Common myeloid progenitor, CD34-positive (primary cell): ENCODE data around the gene EPAS1.

Source experiments
- CTCF ChIA-PET: fragments of 350-600 bp; sonication (Branson Sonifier 250); formaldehyde crosslinking; loops from one replicate; lab custom pipeline; 2021; ENCODE audit warnings: antibody characterized with exemption; lab: Charles Lee
- POLR2A ChIA-PET: fragments of 350-600 bp; sonication (Branson Sonifier 250); formaldehyde crosslinking; loops from one replicate; lab custom pipeline; 2021; ENCODE audit warnings: antibody characterized with exemption; lab: Charles Lee
- DNase-seq, 3 donors: peaks; one replicate each; pipeline versions ENCODE4 v3.0.0 to v3.0.0-alpha.2; 2013
- H3K27ac ChIP-seq, 2 experiments: 1 replicate in 1 of 2; 2 replicates in 1 of 2; pipeline ENCODE4 v1.7.0; 2013; ENCODE audit warnings: inconsistent platforms in 2 of 2, low read length in 2 of 2, mild to moderate bottlenecking in 2 of 2, low read depth in 1 of 2, moderate library complexity in 1 of 2; ENCODE audit not compliant: severe bottlenecking in 2 of 2, insufficient read depth in 1 of 2, poor library complexity in 1 of 2
- H3K27me3 ChIP-seq, 5 experiments: replicated peaks in 2 of 5; 1 replicate in 3 of 5; 2 replicates in 2 of 5; pipeline versions ENCODE4 v1.6.1 to v1.7.0; 2013; ENCODE audit warnings: low read length in 4 of 5, mild to moderate bottlenecking in 2 of 5, moderate library complexity in 2 of 5, inconsistent platforms in 1 of 5; ENCODE audit not compliant: insufficient read depth in 5 of 5, control insufficient read depth in 4 of 5
- H3K36me3 ChIP-seq, 4 experiments: 1 replicate in 2 of 4; 2 replicates in 2 of 4; pipeline versions ENCODE4 v1.6.1 to v1.7.0; 2013; ENCODE audit warnings: low read length in 3 of 4, control low read depth in 1 of 4, mild to moderate bottlenecking in 1 of 4; ENCODE audit not compliant: control insufficient read depth in 4 of 4, insufficient read depth in 4 of 4
- H3K4me1 ChIP-seq, 4 experiments: 1 replicate in 3 of 4; 2 replicates in 1 of 4; pipeline versions ENCODE4 v1.6.1 to v1.7.1; 2013; ENCODE audit warnings: low read length in 3 of 4, mild to moderate bottlenecking in 3 of 4, control low read depth in 1 of 4, inconsistent platforms in 1 of 4, moderate library complexity in 1 of 4; ENCODE audit not compliant: control insufficient read depth in 4 of 4, insufficient read depth in 4 of 4; ENCODE audit errors: control extremely low read depth in 1 of 4
- H3K4me3 ChIP-seq, 7 experiments: 1 replicate in 4 of 7; 2 replicates in 3 of 7; pipeline versions ENCODE4 v1.5.1 to v1.7.0; 2013; ENCODE audit warnings: mild to moderate bottlenecking in 7 of 7, low read length in 6 of 7, moderate library complexity in 6 of 7, inconsistent platforms in 2 of 7, low read depth in 2 of 7, control low read depth in 1 of 7; ENCODE audit not compliant: insufficient read depth in 4 of 7, control insufficient read depth in 1 of 7; ENCODE audit errors: extremely low read depth in 1 of 7
- H3K9me3 ChIP-seq, 5 experiments: 1 replicate in 4 of 5; 2 replicates in 1 of 5; pipeline versions ENCODE4 v1.6.1 to v1.7.1; 2013; ENCODE audit warnings: low read length in 4 of 5, mild to moderate bottlenecking in 2 of 5, inconsistent platforms in 1 of 5, low read depth in 1 of 5, moderate library complexity in 1 of 5; ENCODE audit not compliant: control insufficient read depth in 4 of 5, insufficient read depth in 2 of 5; ENCODE audit errors: control extremely low read depth in 1 of 5
- WGBS: methylation state at CpG from one replicate; pipeline ENCODE4 v1.1.5; 2013; ENCODE audit not compliant: insufficient coverage; 5-methylcytosine and 5-hydroxymethylcytosine counted together

The EPAS1 gene

GRCh38 chr2:46304635-46305034 is 7.4 kb downstream of the EPAS1 start:
- no peak overlapping the region for H3K27ac ChIP-seq
- ChIA-PET POLR2A (no interaction called here), CTCF (interaction anchor here (0.8 to 1.4 kb wide), 2 partner anchors 11 to 23 kb away, joined by 3 read pairs; no protein-coding TSS in a partner anchor)
- no peak overlapping the region for H3K4me3 ChIP-seq
- 36% methylated on average over 3 of the region's 3 CpGs for WGBS
- H3K36me3 ChIP-seq: no peaks in the 10 kb centered on the region
- H3K4me1 ChIP-seq: peaks cover 0 to 13% (median 11%) of the 10 kb centered on the region in 4 experiments
- peaks cover 8 to 24% (median 18%) of the 10 kb centered on the region in 5 experiments for H3K27me3 ChIP-seq
- peak in 2 of 3 donors; percentile 59 to 69 for DNase-seq
- peaks cover 0 to 3% (median 0%) of the 10 kb centered on the region in 5 experiments for H3K9me3 ChIP-seq

DNA sequence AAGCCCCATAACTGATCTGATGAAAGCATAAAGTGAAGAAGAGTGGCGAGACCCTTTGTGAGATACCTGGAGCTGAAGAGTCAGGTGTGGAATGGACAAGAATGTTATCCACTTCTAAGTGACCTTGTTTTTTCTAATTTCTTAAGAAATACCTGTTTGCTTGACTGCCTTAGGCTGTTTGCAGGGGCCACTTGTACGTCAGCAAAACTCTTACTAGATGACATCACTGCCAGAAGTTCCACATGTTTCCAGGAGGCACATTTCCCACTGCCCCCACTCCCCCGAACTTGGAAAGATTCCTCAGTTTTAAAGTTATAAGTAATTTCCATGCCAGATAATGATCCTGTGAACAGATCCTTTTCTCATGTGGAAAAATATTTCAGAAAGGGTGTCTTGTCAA is 8.0 kb downstream of the EPAS1 start:
- H3K4me3 ChIP-seq: no peak overlapping the region
- no peak overlapping the region for H3K27ac ChIP-seq
- 100% methylated on average over 1 of the region's 3 CpGs for WGBS
- H3K4me1 ChIP-seq: peaks cover 0 to 12% (median 9%) of the 10 kb centered on the region in 4 experiments
- no peak for DNase-seq
- H3K27me3 ChIP-seq: peaks cover 7 to 19% (median 12%) of the 10 kb centered on the region in 5 experiments
- ChIA-PET CTCF (interaction anchor here (0.8 to 1.4 kb wide), 2 partner anchors 11 to 22 kb away, joined by 3 read pairs; no protein-coding TSS in a partner anchor), POLR2A (no interaction called here)
- H3K36me3 ChIP-seq: no peaks in the 10 kb centered on the region
- H3K9me3 ChIP-seq: peaks cover 0 to 3% (median 0%) of the 10 kb centered on the region in 5 experiments

- peaks cover 0 to 12% (median 9%) of the 10 kb centered on the region in 4 experiments for H3K4me1 ChIP-seq
- POLR2A ChIA-PET: no interaction called here
- DNase-seq: no peak
- H3K27ac ChIP-seq: no peak overlapping the region
- peaks cover 0 to 3% (median 0%) of the 10 kb centered on the region in 5 experiments for H3K9me3 ChIP-seq
- no peaks in the 10 kb centered on the region for H3K36me3 ChIP-seq
- no peak overlapping the region for H3K4me3 ChIP-seq
- CTCF ChIA-PET: no interaction called here
- 100% methylated on average over 4 of the region's 4 CpGs for WGBS
- peaks cover 1 to 13% (median 7%) of the 10 kb centered on the region in 5 experiments for H3K27me3 ChIP-seq
Observed at GRCh38 chr2:46305767-46306166, 8.6 kb downstream of the EPAS1 start.

GRCh38 chr2:46306330-46306751 is 9.1 kb downstream of the EPAS1 start:
- H3K27ac ChIP-seq: no peak overlapping the region
- H3K4me1 ChIP-seq: peaks cover 0 to 12% (median 9%) of the 10 kb centered on the region in 4 experiments
- H3K36me3 ChIP-seq: no peaks in the 10 kb centered on the region
- peaks cover 0 to 7% (median 4%) of the 10 kb centered on the region in 5 experiments for H3K27me3 ChIP-seq
- peaks cover 0 to 3% (median 0%) of the 10 kb centered on the region in 5 experiments for H3K9me3 ChIP-seq
- ChIA-PET CTCF (no interaction called here), POLR2A (no interaction called here)
- DNase-seq: peak in 1 of 3 donors; percentile 26
- no CpG with 5 or more reads among the region's 2 CpGs for WGBS
- no peak overlapping the region for H3K4me3 ChIP-seq

- ChIA-PET CTCF (interaction anchor here (0.9 kb wide), 1 partner anchor 31 kb away, joined by 3 read pairs; no protein-coding TSS in a partner anchor), POLR2A (no interaction called here)
- Histone ChIP-seq H3K36me3 (no peaks in the 10 kb centered on the region), H3K27me3 (peaks cover 0 to 5% (median 2%) of the 10 kb centered on the region in 5 experiments), H3K4me3 (no peak overlapping the region), H3K4me1 (peaks cover 0 to 12% (median 9%) of the 10 kb centered on the region in 4 experiments), H3K9me3 (peaks cover 0 to 3% (median 0%) of the 10 kb centered on the region in 5 experiments), H3K27ac (no peak overlapping the region)
- no peak for DNase-seq
- 100% methylated on average over 6 of the region's 8 CpGs for WGBS
Observed at GRCh38 chr2:46306988-46307655, 9.9 kb downstream of the EPAS1 start.

GRCh38 chr2:46308081-46308480 is 10.9 kb downstream of the EPAS1 start:
- H3K27ac ChIP-seq: no peak overlapping the region
- WGBS: 100% methylated on average over 1 of the region's 2 CpGs
- CTCF ChIA-PET: interaction anchor here (0.8 to 1.2 kb wide), 3 partner anchors 11 to 59 kb away, joined by 3 read pairs; partner anchors contain the start of gene EPAS1

DNA sequence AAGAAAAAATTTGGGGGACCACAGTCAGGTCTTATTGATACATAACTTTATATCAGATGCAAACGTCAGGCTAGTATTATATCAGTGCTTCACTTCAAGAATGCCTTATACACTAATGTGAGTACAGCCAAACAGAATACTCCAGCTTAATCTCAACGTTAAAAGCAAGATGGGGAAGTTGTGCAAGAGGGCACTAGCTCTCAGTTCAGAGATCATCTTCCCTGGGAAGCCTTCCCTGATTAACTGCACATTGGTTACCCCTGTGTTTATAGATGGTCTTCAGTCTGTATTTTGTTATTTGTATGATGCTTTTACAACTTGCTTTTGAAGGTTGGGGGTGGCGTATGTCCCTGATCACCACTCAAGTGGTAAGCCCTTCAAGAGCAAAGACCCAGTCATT is 11.4 kb downstream of the EPAS1 start:
- H3K4me3 ChIP-seq: no peak overlapping the region
- 17% methylated on average over 1 of the region's 3 CpGs for WGBS
- ChIA-PET CTCF (interaction anchor here (1.2 kb wide), 1 partner anchor 58 kb away, joined by 3 read pairs; no protein-coding TSS in a partner anchor), POLR2A (no interaction called here)
- H3K9me3 ChIP-seq: peaks cover 0 to 3% (median 0%) of the 10 kb centered on the region in 5 experiments
- H3K27me3 ChIP-seq: peaks cover 0 to 2% (median 0%) of the 10 kb centered on the region in 5 experiments
- no peaks in the 10 kb centered on the region for H3K36me3 ChIP-seq
- no peak for DNase-seq
- no peak overlapping the region for H3K27ac ChIP-seq
- H3K4me1 ChIP-seq: peaks cover 0 to 12% (median 9%) of the 10 kb centered on the region in 4 experiments

More at GRCh38 chr2:46308081-46308480, 10.9 kb downstream of the EPAS1 start:
- H3K4me3 ChIP-seq: no peak overlapping the region
- H3K27me3 ChIP-seq: peaks cover 0 to 5% (median 0%) of the 10 kb centered on the region in 5 experiments
- POLR2A ChIA-PET: interaction anchor here (0.7 kb wide), 1 partner anchor 228 kb away, joined by 6 read pairs; no protein-coding TSS in a partner anchor
- peaks cover 0 to 3% (median 0%) of the 10 kb centered on the region in 5 experiments for H3K9me3 ChIP-seq
- H3K4me1 ChIP-seq: peaks cover 0 to 12% (median 9%) of the 10 kb centered on the region in 4 experiments
- H3K36me3 ChIP-seq: no peaks in the 10 kb centered on the region
- DNase-seq: no peak
